ENCODE measurements around the gene NDNF.

- TF ChIP-seq CTCF (IDR thresholded peaks at IDR 0.05; ENCODE audit: low read depth, low read length) (no peak), EZH2phosphoT487 (IDR thresholded peaks at IDR 0.05; ENCODE audit: low read depth) (no peak)
Measured at GRCh38 chr4:121061861-121062260, 10.5 kb downstream of the NDNF start.
